Testis (tissue), 3 donors: ENCODE measurements around the gene AK4. TPM values are rescaled to one million over a fixed set of nuclear protein-coding genes. Genes with fewer than 3 reads are reported as not detected.

ENCODE experiments used
- DNase-seq: peaks from one replicate; pipeline ENCODE4 v3.0.0-alpha.2; 2019
- H3K27ac ChIP-seq, 2 donors: fragments of 200-600 bp; sonication (generic); one replicate each; pipeline ENCODE4 v1.5.1; 2019
- H3K27me3 ChIP-seq: fragments of 200-600 bp; sonication (generic); one replicate; pipeline ENCODE4 v1.5.1; 2019
- H3K36me3 ChIP-seq: fragments of 200-600 bp; sonication (generic); one replicate; pipeline ENCODE4 v1.5.1; 2017; ENCODE audit warnings: low read depth; ENCODE audit errors: missing control alignments
- H3K4me1 ChIP-seq: fragments of 200-600 bp; sonication (generic); one replicate; pipeline ENCODE4 v1.5.1; 2019
- H3K4me3 ChIP-seq, 2 donors: fragments of 200-600 bp; sonication (generic); one replicate each; pipeline ENCODE4 v1.5.1; 2017 to 2019
- H3K9me3 ChIP-seq: fragments of 200-600 bp; sonication (generic); one replicate; pipeline ENCODE4 v1.5.1; 2017
- POLR2A ChIP-seq: fragments of 450-650 bp; IDR thresholded peaks from one replicate; pipeline ENCODE4 v1.6.1; 2017; ENCODE audit warnings: antibody characterized with exemption, mild to moderate bottlenecking, moderate library complexity
- WGBS, 2 donors: methylation state at CpG; one replicate each; pipeline ENCODE4 v1.1.5; 2018; 5-methylcytosine and 5-hydroxymethylcytosine counted together
- intact Hi-C: fragments of 100-400 bp; cut with DNase I; formaldehyde crosslinking; loops from one replicate; pipeline ENCODE4 v1.15.1; 2023; ENCODE audit warnings: low total_unique reads
- polyA plus RNA-seq: library from polyadenylated mRNA; stranded (reverse); fragments of 350-450 nt; fragmentation: Illumina TruSeq; extraction: RNeasy Lipid Tissue Mini Kit (QIAGEN cat#74804); gene quantifications from one replicate; pipeline ENCODE4 v1.2.3, GENCODE V29; 2014; ENCODE audit warnings: low read depth, low replicate concordance; ENCODE audit not compliant: insufficient read depth
- total RNA-seq, 2 donors: library from RNA; depleted of rRNA; stranded (reverse); fragments of >200 nt; gene quantifications; one replicate each; pipeline ENCODE4 v1.2.3, GENCODE V29; 2016
- TF ChIP-seq, protein P1 (sequence below), 3 experiments: fragments of 450-650 bp in 2 of 3; fragments of 200-600 bp in 1 of 3; sonication (generic) in 1 of 3; IDR thresholded peaks; one replicate each; pipeline ENCODE4 v1.5.1; 2016 to 2019; ENCODE audit warnings: antibody characterized with exemption in 3 of 3, mild to moderate bottlenecking in 2 of 3, moderate library complexity in 1 of 3

Gene AK4
- total and polyA plus RNA-seq, 3 donors from 2014 or later, result 29.0 to 42.0 (median 40.1) TPM

DNA sequence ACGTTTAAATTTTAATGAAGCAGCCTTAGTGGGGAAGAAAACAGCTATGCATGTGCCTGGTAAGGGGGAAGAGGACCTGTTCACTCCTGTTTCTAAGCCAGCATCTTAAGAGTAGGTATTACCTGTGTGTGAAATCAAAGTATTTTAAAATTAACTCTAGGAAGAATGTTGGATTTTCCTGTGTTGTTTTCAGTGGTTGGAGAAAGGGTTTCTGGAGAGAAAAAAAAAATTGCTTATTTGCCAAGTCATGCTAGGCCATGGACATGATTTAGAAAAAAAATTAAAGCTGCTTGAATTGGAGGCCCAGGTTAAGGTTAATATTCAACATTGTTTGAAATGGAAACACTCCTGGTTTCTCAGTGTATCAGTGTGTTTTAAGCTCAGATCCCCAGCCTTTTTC, 118.5 kb downstream of the AK4 start:
- DNase-seq, result no peak
- Histone ChIP-seq H3K27me3 (no peaks in the 10 kb centered on the region), H3K36me3 (no peaks in the 10 kb centered on the region), H3K4me3 (no peak overlapping the region), H3K27ac (no peak overlapping the region), H3K9me3 (no peaks in the 10 kb centered on the region), H3K4me1 (no peaks in the 10 kb centered on the region)
- no peak for TF ChIP-seq POLR2A
- WGBS, 2 donors, result 41 to 44% methylated on average over 1 of the region's 1 CpG
- intact Hi-C loops, result no loop called here

DNA sequence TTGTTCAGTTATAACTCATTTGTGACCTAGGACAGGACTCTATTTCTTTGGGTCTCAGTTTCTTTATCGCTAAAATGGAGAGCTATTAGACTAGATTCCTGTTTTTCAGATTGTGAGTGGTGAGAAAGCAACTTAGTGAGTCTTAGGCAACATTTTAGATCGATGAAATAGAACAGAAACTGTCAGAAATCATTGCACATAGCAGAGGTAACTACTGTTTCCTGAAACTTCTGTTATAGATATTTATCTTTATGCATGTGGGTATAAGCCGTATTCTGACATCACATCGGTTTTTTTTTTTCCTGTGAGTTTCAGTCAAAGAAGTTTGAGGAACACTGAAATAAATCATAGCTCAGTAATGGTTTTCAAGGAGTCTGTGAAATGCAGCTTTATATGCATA, 119.3 kb downstream of the AK4 start:
- H3K9me3 ChIP-seq, result no peaks in the 10 kb centered on the region
- H3K36me3 ChIP-seq, result no peaks in the 10 kb centered on the region
- intact Hi-C loops, result no loop called here
- DNase-seq, result no peak
- no peak for TF ChIP-seq POLR2A
- TF ChIP-seq, protein P1, sequence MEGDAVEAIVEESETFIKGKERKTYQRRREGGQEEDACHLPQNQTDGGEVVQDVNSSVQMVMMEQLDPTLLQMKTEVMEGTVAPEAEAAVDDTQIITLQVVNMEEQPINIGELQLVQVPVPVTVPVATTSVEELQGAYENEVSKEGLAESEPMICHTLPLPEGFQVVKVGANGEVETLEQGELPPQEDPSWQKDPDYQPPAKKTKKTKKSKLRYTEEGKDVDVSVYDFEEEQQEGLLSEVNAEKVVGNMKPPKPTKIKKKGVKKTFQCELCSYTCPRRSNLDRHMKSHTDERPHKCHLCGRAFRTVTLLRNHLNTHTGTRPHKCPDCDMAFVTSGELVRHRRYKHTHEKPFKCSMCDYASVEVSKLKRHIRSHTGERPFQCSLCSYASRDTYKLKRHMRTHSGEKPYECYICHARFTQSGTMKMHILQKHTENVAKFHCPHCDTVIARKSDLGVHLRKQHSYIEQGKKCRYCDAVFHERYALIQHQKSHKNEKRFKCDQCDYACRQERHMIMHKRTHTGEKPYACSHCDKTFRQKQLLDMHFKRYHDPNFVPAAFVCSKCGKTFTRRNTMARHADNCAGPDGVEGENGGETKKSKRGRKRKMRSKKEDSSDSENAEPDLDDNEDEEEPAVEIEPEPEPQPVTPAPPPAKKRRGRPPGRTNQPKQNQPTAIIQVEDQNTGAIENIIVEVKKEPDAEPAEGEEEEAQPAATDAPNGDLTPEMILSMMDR (IDR thresholded peaks at IDR 0.05), result no peak
- WGBS, 2 donors, result 60 to 70% methylated on average over 4 of the region's 4 CpGs
- no peaks in the 10 kb centered on the region for H3K27me3 ChIP-seq
- no peak overlapping the region for H3K27ac ChIP-seq
- H3K4me1 ChIP-seq, result no peaks in the 10 kb centered on the region
- no peak overlapping the region for H3K4me3 ChIP-seq

DNA sequence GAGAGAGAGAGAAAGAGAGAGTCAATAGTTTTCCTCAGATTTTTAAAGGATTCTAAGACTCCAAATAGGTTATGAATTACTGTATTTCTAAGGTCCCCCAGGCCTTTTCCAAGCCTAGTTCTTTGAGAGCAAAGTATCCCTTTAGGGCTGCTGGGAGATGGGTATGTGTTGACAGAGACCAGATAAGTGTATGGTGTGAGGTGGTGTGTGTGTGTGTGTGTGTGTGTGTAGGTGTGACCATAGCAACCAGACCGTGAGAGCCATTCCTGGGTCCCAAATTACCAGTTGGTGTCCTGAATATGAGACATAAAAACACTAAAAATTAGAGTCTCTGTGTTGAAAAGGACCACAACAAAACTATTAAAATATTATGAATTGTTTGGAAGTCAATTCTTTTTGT, 119.7 kb downstream of the AK4 start:
- intact Hi-C loops, result no loop called here
- no peak overlapping the region for H3K4me3 ChIP-seq
- no peak overlapping the region for H3K27ac ChIP-seq
- no peaks in the 10 kb centered on the region for H3K27me3 ChIP-seq
- DNase-seq, result no peak
- no peaks in the 10 kb centered on the region for H3K9me3 ChIP-seq
- no peak for TF ChIP-seq POLR2A
- TF ChIP-seq, protein P1 (IDR thresholded peaks at IDR 0.05), result no peak
- H3K36me3 ChIP-seq, result no peaks in the 10 kb centered on the region
- 65 to 67% methylated on average over 1 of the region's 1 CpG for WGBS, 2 donors
- no peaks in the 10 kb centered on the region for H3K4me1 ChIP-seq

DNA sequence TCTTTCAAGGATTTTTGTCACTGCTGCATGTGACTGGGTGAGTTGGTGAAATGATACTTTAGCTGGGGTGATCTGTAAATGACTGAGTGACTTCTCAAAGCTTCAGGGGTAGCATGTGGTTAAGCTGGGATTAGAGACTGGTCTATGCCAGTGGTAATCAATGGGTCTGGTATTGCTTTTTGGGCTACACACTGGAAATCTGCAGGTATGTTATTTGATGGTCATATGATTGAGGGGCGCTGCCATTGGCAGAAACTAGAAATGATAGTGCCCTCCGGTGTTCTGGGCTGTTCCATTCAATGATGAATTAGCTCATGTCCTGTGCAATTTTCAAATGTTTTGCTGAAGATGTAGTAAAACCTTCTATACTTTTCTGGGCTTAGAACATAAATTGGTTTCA, 121.6 kb downstream of the AK4 start:
- no peaks in the 10 kb centered on the region for H3K27me3 ChIP-seq
- H3K4me3 ChIP-seq, result no peak overlapping the region
- intact Hi-C loops, result no loop called here
- no peak overlapping the region for H3K27ac ChIP-seq
- H3K4me1 ChIP-seq, result no peaks in the 10 kb centered on the region
- DNase-seq, result no peak
- 86 to 89% methylated on average over 2 of the region's 2 CpGs for WGBS, 2 donors
- H3K36me3 ChIP-seq, result no peaks in the 10 kb centered on the region
- no peaks in the 10 kb centered on the region for H3K9me3 ChIP-seq
- TF ChIP-seq, protein P1 (IDR thresholded peaks at IDR 0.05), result no peak
- no peak for TF ChIP-seq POLR2A

DNA sequence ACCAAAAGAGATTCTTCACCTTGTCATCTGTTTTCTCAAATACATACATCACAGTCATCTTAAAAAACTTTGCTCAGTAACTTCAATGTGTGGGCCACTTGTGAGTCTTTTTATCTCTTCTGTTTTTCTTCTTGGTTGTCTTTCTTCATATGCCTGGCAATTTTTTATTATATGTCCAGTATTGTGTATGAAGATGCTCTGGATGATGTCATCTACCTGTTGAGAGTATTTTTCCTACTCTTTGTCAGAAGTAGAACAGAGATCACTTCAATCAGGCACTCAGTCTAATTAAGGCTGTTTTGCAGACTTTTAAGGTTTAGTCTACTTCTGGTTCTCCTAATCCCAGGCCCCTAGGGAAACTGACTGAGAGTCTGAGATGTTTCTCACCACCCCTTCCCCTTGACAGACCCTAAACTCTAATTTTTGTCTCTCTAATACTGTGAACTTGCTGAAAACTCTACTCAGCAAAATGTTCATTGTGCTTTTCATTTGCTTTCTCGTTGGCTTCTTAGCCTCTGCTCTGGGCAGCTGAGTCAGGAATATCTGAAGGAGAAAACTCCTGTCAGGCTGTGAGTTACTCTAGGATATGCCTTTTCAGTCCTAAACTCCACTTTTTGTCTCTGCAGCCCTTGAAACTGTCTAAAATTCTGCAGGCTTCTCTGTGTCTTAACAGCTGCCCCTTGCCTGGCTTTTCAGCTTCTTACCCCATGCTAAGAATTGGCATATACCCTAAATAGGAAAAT, 128.4 kb downstream of the AK4 start:
- DNase-seq, result no peak
- Histone ChIP-seq H3K4me1 (no peaks in the 10 kb centered on the region), H3K36me3 (no peaks in the 10 kb centered on the region), H3K9me3 (no peaks in the 10 kb centered on the region), H3K4me3 (no peak overlapping the region), H3K27me3 (no peaks in the 10 kb centered on the region), H3K27ac (no peak overlapping the region)
- WGBS, 2 donors, result 59 to 77% methylated on average over 1 of the region's 1 CpG
- intact Hi-C loops, result no loop called here
- TF ChIP-seq, protein P1 (IDR thresholded peaks at IDR 0.05), result no peak
- no peak for TF ChIP-seq POLR2A
